HCT116 (cell line): ENCODE results near the gene TPM2. TPM values are rescaled to one million over a fixed set of nuclear protein-coding genes. Genes with fewer than 3 reads are reported as not detected.

Source experiments
- ATAC-seq: fragments of 200-7000 bp; cut with Tn5 transposase; 2 replicates; pipeline ENCODE4 v1.9.1; 2020; ENCODE audit warnings: mild to moderate bottlenecking, moderate library complexity
- BruUV-seq: library from RNA; stranded (reverse); fragments of 400-500 nt; replicated peaks from 2 replicates; lab custom pipeline; 2021; lab: Mats Ljungman, UMichigan
- CTCF ChIA-PET: fragments of 300-600 bp; sonication (Branson Sonifier 250); formaldehyde crosslinking; loops from one replicate; lab custom pipeline; 2021; ENCODE audit warnings: antibody characterized with exemption; lab: Charles Lee
- POLR2A ChIA-PET: fragments of 300-600, 350-600 bp; sonication (Branson Sonifier 250); formaldehyde crosslinking; loops from one replicate; lab custom pipeline; 2021; ENCODE audit warnings: antibody characterized with exemption; lab: Charles Lee
- RAD21 ChIA-PET, 2 experiments: fragments of 300-600 bp; sonication (Branson Sonifier 250); formaldehyde crosslinking; loops; one replicate each; lab custom pipeline; 2023; ENCODE audit warnings: low total read pairs in 2 of 2; ENCODE audit not compliant: uncharacterized antibody in 2 of 2, unreplicated experiment in 2 of 2, low non-redundant PET in 1 of 2; lab: Charles Lee
- DNase-seq: peaks from one replicate; pipeline ENCODE4 v3.0.0-alpha.2; 2010; ENCODE audit warnings: low read depth, low spot score
- H2AFZ ChIP-seq: fragments of 200-600 bp; shearing (Covaris generic), sonication (generic); 2 replicates; pipeline ENCODE4 v1.6.1; 2017; ENCODE audit warnings: low read depth, mixed run types, mixed read lengths, antibody characterized with exemption, low read length; ENCODE audit not compliant: poor library complexity, severe bottlenecking
- H3K27ac ChIP-seq: 2 replicates; pipeline ENCODE4 v1.5.1; 2012; ENCODE audit warnings: low read depth, low read length
- H3K27me3 ChIP-seq: fragments of 200-600 bp; sonication (generic); 2 replicates; pipeline ENCODE4 v1.6.1; 2016; ENCODE audit warnings: mixed run types, low read length, mixed read lengths; ENCODE audit not compliant: insufficient read depth
- H3K36me3 ChIP-seq, 2 experiments: fragments of 200-500 bp in 1 of 2; fragments of 200-600 bp in 1 of 2; sonication (Bioruptor generic) in 1 of 2; sonication (generic) in 1 of 2; 2 replicates each; pipeline versions ENCODE4 v1.5.1 to v1.6.1; 2014 to 2016; ENCODE audit warnings: low read length in 2 of 2, inconsistent platforms in 1 of 2, mixed read lengths in 1 of 2, mixed run types in 1 of 2; ENCODE audit not compliant: insufficient read depth in 2 of 2, control insufficient read depth in 1 of 2
- H3K4me1 ChIP-seq, 2 experiments: fragments of 200-600 bp in 1 of 2; sonication (generic) in 1 of 2; 2 replicates each; pipeline versions ENCODE4 v1.5.1 to v1.6.1; 2012 to 2017; ENCODE audit warnings: low read length in 2 of 2, inconsistent platforms in 1 of 2, mild to moderate bottlenecking in 1 of 2, mixed read lengths in 1 of 2, mixed run types in 1 of 2, moderate library complexity in 1 of 2; ENCODE audit not compliant: insufficient read depth in 2 of 2, control insufficient read depth in 1 of 2
- H3K4me2 ChIP-seq: fragments of 200-600 bp; sonication (generic); 2 replicates; pipeline ENCODE4 v1.6.1; 2017; ENCODE audit warnings: mixed run types, low read length, mixed read lengths
- H3K4me3 ChIP-seq, 2 experiments: fragments of 200-600 bp in 1 of 2; sonication (generic) in 1 of 2; replicated peaks in 1 of 2; 2 replicates each; pipeline ENCODE4 v1.5.1; 2011 to 2016; ENCODE audit warnings: low read length in 2 of 2, control low read depth in 1 of 2, low read depth in 1 of 2, mild to moderate bottlenecking in 1 of 2, mixed read lengths in 1 of 2, mixed run types in 1 of 2
- H3K79me2 ChIP-seq: fragments of 200-600 bp; sonication (generic); 2 replicates; pipeline ENCODE4 v1.6.1; 2017; ENCODE audit warnings: mild to moderate bottlenecking, mixed run types, low read length, moderate library complexity, mixed read lengths; ENCODE audit not compliant: insufficient read depth
- H3K9ac ChIP-seq: fragments of 200-600 bp; sonication (generic); 2 replicates; pipeline ENCODE4 v1.6.1; 2016; ENCODE audit warnings: low read length, mixed read lengths
- H3K9me2 ChIP-seq: fragments of 200-600 bp; sonication (generic), shearing (Covaris generic); 2 replicates; pipeline ENCODE4 v1.6.1; 2017; ENCODE audit warnings: mixed run types, mild to moderate bottlenecking, moderate library complexity; ENCODE audit not compliant: insufficient read depth
- H3K9me3 ChIP-seq, 2 experiments: fragments of 200-500 bp in 1 of 2; fragments of 200-600 bp in 1 of 2; sonication (Bioruptor generic) in 1 of 2; sonication (generic) in 1 of 2; 2 replicates each; pipeline ENCODE4 v1.6.1; 2014 to 2017; ENCODE audit warnings: low read length in 2 of 2, mixed read lengths in 2 of 2, inconsistent platforms in 1 of 2, low read depth in 1 of 2, mild to moderate bottlenecking in 1 of 2, mixed run types in 1 of 2, moderate library complexity in 1 of 2; ENCODE audit not compliant: control insufficient read depth in 1 of 2, insufficient read depth in 1 of 2
- H4K20me1 ChIP-seq: fragments of 200-600 bp; sonication (generic), shearing (Covaris generic); 2 replicates; pipeline ENCODE4 v1.6.1; 2017; ENCODE audit warnings: mixed run types, mild to moderate bottlenecking, moderate library complexity; ENCODE audit not compliant: insufficient read depth
- ATF3 ChIP-seq: IDR thresholded peaks from 2 replicates; pipeline ENCODE4 v1.6.1; 2012
- CBX3 ChIP-seq: IDR thresholded peaks from 2 replicates; pipeline ENCODE4 v1.6.1; 2012; ENCODE audit warnings: low read depth
- EGR1 ChIP-seq: IDR thresholded peaks from 2 replicates; pipeline ENCODE4 v1.6.1; 2012; ENCODE audit warnings: low read depth
- ELF1 ChIP-seq: IDR thresholded peaks from 2 replicates; pipeline ENCODE4 v1.6.1; 2012; ENCODE audit warnings: low read depth, borderline replicate concordance
- MAX ChIP-seq: IDR thresholded peaks from 2 replicates; pipeline ENCODE4 v1.6.1; 2012
- POLR2AphosphoS5 ChIP-seq: IDR thresholded peaks from 2 replicates; pipeline ENCODE4 v1.6.1; 2011; ENCODE audit warnings: mild to moderate bottlenecking, low read depth, low read length, moderate library complexity
- REST ChIP-seq: IDR thresholded peaks from 2 replicates; pipeline ENCODE4 v1.6.1; 2012; ENCODE audit warnings: low read depth
- SIN3A ChIP-seq: IDR thresholded peaks from 2 replicates; pipeline ENCODE4 v1.6.1; 2012; ENCODE audit warnings: low read depth
- TCF7L2 ChIP-seq: IDR thresholded peaks from 2 replicates; pipeline ENCODE4 v1.7.0; 2011; ENCODE audit warnings: borderline replicate concordance, inconsistent platforms; ENCODE audit not compliant: insufficient read depth, insufficient read length; ENCODE audit errors: extremely low read depth
- ZBTB33 ChIP-seq: IDR thresholded peaks from 2 replicates; pipeline ENCODE4 v1.6.1; 2011; ENCODE audit warnings: mild to moderate bottlenecking, low read length, moderate library complexity; ENCODE audit not compliant: insufficient replicate concordance; ENCODE audit errors: extremely low read depth
- ZFX ChIP-seq: fragments of 450-650 bp; IDR thresholded peaks from 2 replicates; pipeline ENCODE4 v1.6.1; 2017
- ZNF274 ChIP-seq: fragments of 200-500 bp; sonication (Bioruptor generic); IDR thresholded peaks from 2 replicates; pipeline ENCODE4 v1.6.1; 2014; ENCODE audit warnings: mild to moderate bottlenecking, low read depth, low read length, inconsistent platforms
- intact Hi-C: fragments of 100-400 bp; cut with micrococcal nuclease; formaldehyde crosslinking; loops from 2 replicates; pipeline ENCODE4 v1.10.0; 2022
- total RNA-seq: library from RNA; stranded (reverse); gene quantifications from one replicate; pipeline ENCODE4 v1.2.1, GENCODE V29; 2021; ENCODE audit not compliant: unreplicated experiment

TPM2 gene
- total RNA-seq, 1 experiment from 2014 or later: 278 TPM

- CTCF ChIA-PET: interaction anchor here (1.3 to 1.5 kb wide), 2 partner anchors 31 to 71 kb away, joined by 3 read pairs; no protein-coding TSS in a partner anchor
- Histone ChIP-seq H3K79me2 (peaks cover 59% of the 10 kb centered on the region), H2AFZ (no peak overlapping the region), H3K9me3 (no peaks in the 10 kb centered on the region), H3K4me3 (no peak overlapping the region), H3K4me1 (peaks cover 12 to 26% of the 10 kb centered on the region in 2 experiments; a peak in 3 of 4 replicates), H3K4me2 (no peak overlapping the region), H4K20me1 (no peaks in the 10 kb centered on the region), H3K36me3 (peaks cover 18 to 23% of the 10 kb centered on the region in 2 experiments; a peak in 3 of 4 replicates), H3K9me2 (no peaks in the 10 kb centered on the region), H3K9ac (no peak overlapping the region)
- ATAC-seq: no peak
- POLR2A ChIA-PET: interaction anchor here (0.8 kb wide), 1 partner anchor 16 kb away, joined by 3 read pairs; no protein-coding TSS in a partner anchor
- no TSS peak for BruUV-seq
- no peak for DNase-seq
- TF ChIP-seq ZNF274 (no peak), ZFX (no peak), REST (no peak), SIN3A (no peak), ELF1 (no peak), CBX3 (no peak), MAX (no peak), TCF7L2 (no peak), ATF3 (no peak), POLR2AphosphoS5 (no peak), EGR1 (no peak), ZBTB33 (no peak)
- TF ChIP-seq, all 23 proteins: peak for 0
- H3K27me3 ChIP-seq: no peaks in the 10 kb centered on the region
- H3K27ac ChIP-seq: no peak overlapping the region
- RAD21 ChIA-PET: no interaction called here
- intact Hi-C loops: loop anchor here (5.0 kb wide), 1 partner anchor 36 kb away; no protein-coding TSS in a partner anchor
These were observed 38.6 kb upstream of the TPM2 start for GRCh38 chr9:35728041-35728971.
